HG03565 (cell line): Measurements from ENCODE around the gene NOP56.

Experiments used
- ATAC-seq: cut with Tn5 transposase; IDR thresholded peaks from one replicate; pipeline ENCODE4 v1.9.1; 2021; ENCODE audit warnings: mild to moderate bottlenecking, moderate library complexity; ENCODE audit not compliant: unreplicated experiment

NOP56 gene

DNA sequence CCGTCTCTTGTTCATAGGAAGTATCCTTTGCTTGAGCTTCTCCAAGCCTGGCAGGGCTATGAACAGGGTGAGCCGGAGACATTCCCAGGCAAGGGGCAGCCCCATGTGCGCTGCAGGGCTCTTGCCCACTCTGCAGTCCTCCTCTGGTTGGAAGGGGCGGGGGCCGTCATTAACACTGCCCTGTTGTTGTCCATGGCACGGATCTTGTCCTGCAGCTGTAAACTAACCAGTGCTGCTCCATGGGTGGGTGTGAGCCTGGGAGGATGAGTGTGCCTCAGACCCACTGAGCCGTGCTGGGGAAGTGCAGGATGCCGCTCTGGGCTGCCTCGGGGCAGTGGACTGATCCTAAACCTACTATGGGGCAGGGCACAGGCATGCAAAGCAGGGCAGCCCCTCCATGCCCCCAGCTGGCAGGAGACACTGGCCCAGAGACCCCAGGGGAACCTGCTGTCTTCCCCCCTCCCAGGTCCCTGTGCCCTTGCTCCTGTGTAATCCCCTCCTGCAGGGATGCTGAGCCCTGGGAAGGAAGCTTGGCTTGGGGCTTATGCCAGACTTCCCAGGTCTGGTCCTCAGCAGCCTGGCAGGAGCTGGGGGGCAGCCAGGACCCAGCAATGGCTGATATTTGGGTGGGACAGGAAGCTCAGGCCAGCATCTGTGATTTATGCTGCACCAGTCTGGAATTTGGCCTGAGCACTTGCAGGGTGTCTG lies 48.6 kb downstream of the NOP56 start:
- ATAC-seq: no peak

DNA sequence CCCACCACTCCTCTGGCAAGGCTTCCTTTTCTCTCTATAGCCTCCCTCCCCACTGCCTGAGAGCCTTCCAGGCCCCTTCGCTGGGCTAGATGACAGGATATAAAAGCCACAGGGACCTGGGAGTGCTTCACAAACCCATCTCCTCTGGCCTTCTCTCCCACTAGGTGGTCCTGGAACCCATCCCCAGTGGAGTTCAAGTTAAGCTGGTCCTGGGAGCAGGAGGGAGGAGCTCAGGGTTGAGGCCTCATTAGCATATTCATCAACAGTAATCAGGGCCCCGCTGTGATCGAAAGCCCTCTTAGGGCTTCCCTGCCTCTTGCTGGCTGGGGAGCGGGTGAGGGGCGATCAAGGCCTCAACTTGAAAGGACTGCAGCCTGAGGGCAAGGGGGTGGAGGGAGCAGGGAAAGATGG lies 49.2 kb downstream of the NOP56 start:
- no peak for ATAC-seq

DNA sequence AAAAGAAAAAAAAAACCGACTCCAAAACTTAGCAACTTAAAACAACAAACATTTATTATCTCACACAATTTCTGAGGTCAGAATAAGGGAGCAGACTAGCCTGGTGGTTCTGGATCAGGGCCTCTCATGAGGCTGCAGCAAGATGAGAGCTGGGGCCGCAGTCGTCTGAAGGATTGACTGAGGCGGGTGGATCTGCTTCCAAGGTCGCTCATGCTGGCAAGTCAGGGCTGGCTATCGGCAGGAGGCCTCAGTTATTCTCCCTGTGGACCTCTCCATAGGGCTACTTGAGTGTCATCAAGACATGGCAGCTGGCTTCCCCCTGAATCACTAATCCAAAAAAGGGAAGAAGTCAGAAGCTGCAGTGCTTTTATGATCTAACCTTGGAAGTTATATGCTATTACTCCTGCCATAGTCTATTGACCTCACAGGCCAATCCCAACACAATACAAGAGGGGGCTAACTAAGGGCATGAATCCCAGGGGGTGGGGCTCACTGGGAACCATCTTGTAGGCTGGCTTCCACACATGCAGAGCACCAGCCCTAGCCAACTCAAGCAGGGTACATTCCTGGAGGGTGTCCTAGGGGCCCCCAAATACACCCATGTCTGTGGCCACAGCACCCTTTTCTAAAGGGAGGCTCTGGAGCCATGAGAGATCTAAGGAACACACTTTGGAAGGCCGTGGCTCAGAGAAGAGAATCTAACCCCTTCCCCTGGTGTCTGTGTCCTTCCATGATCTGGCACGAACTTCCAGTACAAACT lies 51.5 kb downstream of the NOP56 start:
- no peak for ATAC-seq

DNA sequence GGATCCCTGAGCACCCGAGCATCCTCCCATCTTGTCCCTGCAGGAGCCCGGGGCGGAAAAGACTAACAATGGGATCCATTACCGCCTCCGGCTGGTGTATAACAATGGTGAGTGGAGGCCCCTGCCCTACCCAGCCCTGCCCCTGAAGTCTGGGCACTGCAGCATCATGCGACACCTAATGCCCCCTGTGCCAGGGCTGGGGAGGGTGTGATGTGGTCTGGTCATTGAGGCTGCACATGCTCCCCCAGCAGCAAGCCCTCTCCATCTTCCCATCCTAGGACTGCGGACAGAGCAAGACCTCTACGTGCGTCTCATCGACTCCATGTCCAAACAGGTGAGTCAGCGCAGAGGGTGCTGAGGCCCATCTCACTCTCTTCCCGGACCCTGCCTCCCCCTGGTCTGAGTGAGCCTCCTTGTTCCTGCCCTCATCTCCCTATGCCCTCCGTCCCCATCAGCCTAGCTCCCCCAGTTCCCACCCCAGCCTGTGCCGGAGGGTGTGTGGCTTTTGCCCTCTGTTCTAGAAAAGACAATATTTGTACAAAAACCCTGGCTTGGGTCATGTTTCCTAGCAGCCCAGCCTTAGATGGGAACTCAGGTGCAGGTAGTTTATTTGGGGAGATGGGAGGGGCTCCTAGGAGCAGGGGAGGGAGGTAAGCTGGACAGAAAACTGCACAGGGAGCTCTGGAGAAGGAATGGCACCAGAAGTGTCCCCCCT lies 53.7 kb downstream of the NOP56 start:
- no peak for ATAC-seq

DNA sequence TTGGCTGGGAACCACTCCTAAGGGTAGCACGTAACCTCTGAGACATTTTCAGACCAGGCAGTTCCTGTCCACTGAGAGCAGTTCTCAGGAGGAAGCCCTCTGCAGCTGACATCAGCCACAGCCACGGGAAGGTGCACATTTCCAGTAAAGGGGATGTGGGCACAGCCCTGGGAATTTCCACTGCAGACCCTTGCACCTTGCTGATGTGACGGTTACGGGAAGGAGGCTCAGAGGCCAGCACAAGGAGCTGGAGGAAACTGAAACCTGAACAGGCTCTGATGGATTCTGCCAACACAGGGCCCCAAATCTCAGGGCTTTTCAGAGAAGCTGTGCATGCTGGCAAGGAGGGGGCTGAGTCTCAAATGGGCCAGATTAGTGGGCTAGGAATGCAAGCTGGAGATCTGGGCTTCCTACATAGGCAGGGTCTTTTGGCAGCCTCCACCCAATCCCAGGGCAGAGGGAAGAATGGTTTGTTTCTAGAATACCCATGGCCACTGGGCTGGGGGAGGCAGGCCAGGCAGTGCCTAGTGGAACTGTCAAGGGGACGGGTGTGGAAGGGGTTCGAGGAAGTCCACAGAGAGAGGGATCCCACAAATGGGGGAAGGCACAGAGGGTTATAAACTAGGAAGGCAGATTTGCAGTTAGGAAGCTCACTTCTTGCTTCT lies 54.4 kb downstream of the NOP56 start:
- ATAC-seq: no peak

DNA sequence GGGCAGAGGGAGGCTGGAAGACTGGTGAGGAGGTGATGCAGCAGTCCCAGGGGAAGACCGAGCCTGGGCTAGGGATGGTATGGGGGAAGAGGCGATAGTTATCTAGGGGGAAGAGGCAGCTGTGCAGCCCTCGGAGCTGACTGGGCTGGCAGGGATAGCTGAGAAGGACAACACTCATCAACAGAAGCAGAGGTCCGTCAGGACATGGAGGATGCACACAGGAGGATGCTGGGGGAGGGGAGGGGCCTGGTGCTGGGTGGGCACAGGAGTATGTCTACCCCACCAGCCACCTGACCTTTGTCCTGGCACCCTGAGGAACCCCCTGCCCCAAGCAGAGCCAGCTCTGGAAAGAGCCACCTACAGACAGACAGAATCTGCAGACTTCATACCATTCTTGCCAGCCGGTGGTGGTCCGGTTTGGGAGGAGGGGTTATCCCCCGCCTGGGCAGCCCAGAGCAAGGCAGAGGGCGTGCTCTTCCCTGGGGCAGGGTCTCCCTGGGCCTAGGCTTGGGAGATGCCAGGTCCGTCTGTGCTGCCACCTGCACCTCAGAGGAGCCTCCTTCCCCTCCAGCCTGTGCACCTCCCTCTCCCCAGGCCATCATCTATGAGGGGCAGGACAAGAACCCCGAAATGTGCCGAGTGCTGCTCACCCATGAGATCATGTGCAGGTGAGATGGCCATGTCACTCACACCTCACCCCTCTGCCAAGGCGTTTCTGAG lies 55.1 kb downstream of the NOP56 start:
- ATAC-seq: no peak
